Suprapubic skin (tissue), 4 donors: ENCODE measurements around the gene LRGUK. TPM values are rescaled to one million over a fixed set of nuclear protein-coding genes. Genes with fewer than 3 reads are reported as not detected.
"Not testable (repeated sequence)": the region's sequence is repeated elsewhere in the genome, so short reads cannot be mapped to it uniquely, and the experiment has no call there.

Experiments
- DNase-seq, 2 donors: peaks; one replicate each; pipeline ENCODE4 v3.0.0-alpha.2; 2019; ENCODE audit warnings: low spot score in 2 of 2
- H3K27ac ChIP-seq: fragments of 200-600 bp; sonication (generic); one replicate; pipeline ENCODE4 v1.5.1; 2019
- H3K27me3 ChIP-seq: fragments of 200-600 bp; sonication (generic); one replicate; pipeline ENCODE4 v1.5.1; 2019
- H3K36me3 ChIP-seq: fragments of 200-600 bp; sonication (generic); one replicate; pipeline ENCODE4 v1.5.1; 2019
- H3K4me1 ChIP-seq: fragments of 200-600 bp; sonication (generic); one replicate; pipeline ENCODE4 v1.5.1; 2019
- H3K4me3 ChIP-seq: fragments of 200-600 bp; sonication (generic); one replicate; pipeline ENCODE4 v1.5.1; 2019; ENCODE audit warnings: mild to moderate bottlenecking
- H3K9me3 ChIP-seq: fragments of 200-600 bp; sonication (generic); one replicate; pipeline ENCODE4 v1.5.1; 2019
- EP300 ChIP-seq: sonication (generic); formaldehyde crosslinking; IDR thresholded peaks from one replicate; pipeline ENCODE4 v1.6.1; 2017; ENCODE audit warnings: antibody characterized with exemption
- POLR2A ChIP-seq, 2 donors: fragments of 450-650 bp; IDR thresholded peaks; one replicate each; pipeline ENCODE4 v1.6.1; 2017; ENCODE audit warnings: antibody characterized with exemption in 2 of 2, mild to moderate bottlenecking in 2 of 2, moderate library complexity in 2 of 2
- POLR2AphosphoS5 ChIP-seq, 3 donors: sonication (generic); formaldehyde crosslinking; IDR thresholded peaks; one replicate each; pipeline ENCODE4 v1.6.1; 2017; ENCODE audit warnings: antibody characterized with exemption in 3 of 3
- WGBS: methylation state at CpG from one replicate; pipeline ENCODE4 v1.1.5; 2018; 5-methylcytosine and 5-hydroxymethylcytosine counted together
- total RNA-seq, 4 donors: library from RNA; depleted of rRNA; stranded (reverse); fragments of >200 nt; gene quantifications; one replicate each; pipeline ENCODE4 v1.1.0, GENCODE V29; 2016
- TF ChIP-seq, protein P1 (sequence below), 2 donors: fragments of 200-600 bp in 1 of 2; fragments of 450-650 bp in 1 of 2; sonication (generic) in 1 of 2; IDR thresholded peaks; one replicate each; pipeline ENCODE4 v1.5.1; 2016 to 2019; ENCODE audit warnings: antibody characterized with exemption in 2 of 2, mild to moderate bottlenecking in 1 of 2, moderate library complexity in 1 of 2

LRGUK gene
- total RNA-seq, 4 donors from 2014 or later = 0.34 to 1.2 (median 0.91) TPM

DNA sequence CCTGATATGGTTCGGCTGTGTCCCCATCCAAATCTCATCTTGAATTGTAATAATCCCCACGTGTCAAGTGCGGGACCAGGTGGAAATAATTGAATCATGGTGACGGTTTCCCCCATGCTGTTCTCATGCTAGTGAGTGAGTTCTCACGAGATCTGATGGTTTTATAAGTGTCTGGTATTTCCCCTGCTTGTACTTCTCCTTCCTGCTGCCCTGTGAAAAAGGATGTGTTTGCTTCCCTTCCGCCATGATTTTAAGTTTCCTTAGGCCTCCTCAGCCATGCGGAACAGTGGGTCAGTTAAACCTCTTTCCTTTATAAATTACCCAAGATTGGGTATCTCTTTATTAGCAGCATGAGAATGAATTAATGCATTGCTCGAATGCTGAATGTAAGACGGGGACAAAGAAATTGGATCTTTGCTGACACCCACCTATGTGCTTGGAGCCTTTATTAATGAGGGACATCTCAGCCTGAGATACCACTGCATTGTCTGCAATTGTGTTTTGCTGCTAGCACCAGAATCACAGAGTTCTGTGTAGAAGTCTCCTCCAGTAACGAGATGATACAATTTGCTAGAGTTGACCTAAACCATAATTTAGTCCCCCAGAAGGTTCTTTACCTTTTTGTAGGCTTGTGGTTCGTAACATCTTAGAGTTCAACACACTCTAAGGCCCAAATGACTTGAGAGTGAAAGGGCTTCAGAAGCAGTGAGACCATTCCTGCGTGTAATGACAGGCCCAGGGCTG lies 160.9 kb downstream of the LRGUK start:
- 75% methylated on average over 12 of the region's 12 CpGs for WGBS

DNA sequence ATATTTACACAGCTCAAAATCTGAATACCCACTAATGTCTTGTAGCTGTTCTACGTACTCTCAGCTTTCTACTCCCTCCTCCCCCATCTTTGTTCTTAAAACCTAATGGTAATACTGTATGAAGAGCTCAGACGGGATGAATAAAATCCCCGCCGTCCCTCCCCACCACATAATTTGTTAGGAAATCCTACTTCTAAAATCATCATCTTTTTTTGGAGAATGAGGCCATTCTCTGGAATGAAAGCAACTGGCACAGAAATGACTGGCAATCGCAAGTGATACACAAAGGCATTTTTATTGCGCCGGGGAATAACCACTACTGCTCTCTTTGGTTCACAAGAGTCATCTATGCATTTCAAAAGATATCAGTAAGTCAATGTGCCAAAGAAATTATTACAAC lies 162.3 kb downstream of the LRGUK start:
- H3K4me1 ChIP-seq = no peaks in the 10 kb centered on the region
- no peak for TF ChIP-seq EP300
- TF ChIP-seq POLR2AphosphoS5 (IDR thresholded peaks at IDR 0.05) = no peak
- no peak for TF ChIP-seq POLR2A (IDR thresholded peaks at IDR 0.05)
- no peaks in the 10 kb centered on the region for H3K27me3 ChIP-seq
- WGBS = 43% methylated on average over 7 of the region's 7 CpGs
- H3K36me3 ChIP-seq = peaks cover 13% of the 10 kb centered on the region
- H3K9me3 ChIP-seq = no peaks in the 10 kb centered on the region
- no peak overlapping the region for H3K4me3 ChIP-seq
- no peak overlapping the region for H3K27ac ChIP-seq
- DNase-seq = no peak

More for the DNA sequence above, 160.9 kb downstream of the LRGUK start:
- Histone ChIP-seq H3K4me1 (no peaks in the 10 kb centered on the region), H3K9me3 (no peaks in the 10 kb centered on the region), H3K27me3 (no peaks in the 10 kb centered on the region), H3K4me3 (no peak overlapping the region), H3K27ac (no peak overlapping the region), H3K36me3 (no peaks in the 10 kb centered on the region)
- DNase-seq = no peak
- TF ChIP-seq POLR2A (IDR thresholded peaks at IDR 0.05) (no peak), EP300 (no peak), POLR2AphosphoS5 (IDR thresholded peaks at IDR 0.05) (no peak)
- TF ChIP-seq, protein P1, sequence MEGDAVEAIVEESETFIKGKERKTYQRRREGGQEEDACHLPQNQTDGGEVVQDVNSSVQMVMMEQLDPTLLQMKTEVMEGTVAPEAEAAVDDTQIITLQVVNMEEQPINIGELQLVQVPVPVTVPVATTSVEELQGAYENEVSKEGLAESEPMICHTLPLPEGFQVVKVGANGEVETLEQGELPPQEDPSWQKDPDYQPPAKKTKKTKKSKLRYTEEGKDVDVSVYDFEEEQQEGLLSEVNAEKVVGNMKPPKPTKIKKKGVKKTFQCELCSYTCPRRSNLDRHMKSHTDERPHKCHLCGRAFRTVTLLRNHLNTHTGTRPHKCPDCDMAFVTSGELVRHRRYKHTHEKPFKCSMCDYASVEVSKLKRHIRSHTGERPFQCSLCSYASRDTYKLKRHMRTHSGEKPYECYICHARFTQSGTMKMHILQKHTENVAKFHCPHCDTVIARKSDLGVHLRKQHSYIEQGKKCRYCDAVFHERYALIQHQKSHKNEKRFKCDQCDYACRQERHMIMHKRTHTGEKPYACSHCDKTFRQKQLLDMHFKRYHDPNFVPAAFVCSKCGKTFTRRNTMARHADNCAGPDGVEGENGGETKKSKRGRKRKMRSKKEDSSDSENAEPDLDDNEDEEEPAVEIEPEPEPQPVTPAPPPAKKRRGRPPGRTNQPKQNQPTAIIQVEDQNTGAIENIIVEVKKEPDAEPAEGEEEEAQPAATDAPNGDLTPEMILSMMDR (IDR thresholded peaks at IDR 0.05) = no peak

DNA sequence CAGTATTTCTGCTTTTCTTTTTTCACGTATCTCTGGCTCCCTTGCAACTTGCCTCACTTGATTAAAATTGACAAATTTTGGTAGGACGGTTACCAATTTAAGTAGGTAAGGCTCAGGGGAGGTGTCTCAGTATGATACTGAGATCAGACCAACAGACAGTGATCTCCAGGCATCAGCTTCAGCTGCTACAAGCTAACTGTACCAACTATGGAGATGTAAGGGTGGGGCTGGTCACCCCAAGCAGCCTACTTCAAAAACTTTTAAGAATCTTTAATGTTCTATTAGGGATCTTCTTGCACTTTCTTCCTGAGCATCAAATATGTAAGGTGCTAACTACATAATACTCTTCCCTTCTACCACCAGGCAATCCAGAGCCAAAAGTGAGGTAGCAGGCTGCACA lies 162.7 kb downstream of the LRGUK start:
- Histone ChIP-seq H3K36me3 (peaks cover 17% of the 10 kb centered on the region), H3K9me3 (no peaks in the 10 kb centered on the region), H3K27me3 (no peaks in the 10 kb centered on the region), H3K27ac (no peak overlapping the region), H3K4me1 (no peaks in the 10 kb centered on the region), H3K4me3 (no peak overlapping the region)
- DNase-seq = no peak
- TF ChIP-seq, protein P1 (IDR thresholded peaks at IDR 0.05) = no peak
- no peak for TF ChIP-seq POLR2AphosphoS5 (IDR thresholded peaks at IDR 0.05)
- TF ChIP-seq POLR2A (IDR thresholded peaks at IDR 0.05) = no peak
- no peak for TF ChIP-seq EP300
- WGBS = 57% methylated on average over 2 of the region's 2 CpGs

DNA sequence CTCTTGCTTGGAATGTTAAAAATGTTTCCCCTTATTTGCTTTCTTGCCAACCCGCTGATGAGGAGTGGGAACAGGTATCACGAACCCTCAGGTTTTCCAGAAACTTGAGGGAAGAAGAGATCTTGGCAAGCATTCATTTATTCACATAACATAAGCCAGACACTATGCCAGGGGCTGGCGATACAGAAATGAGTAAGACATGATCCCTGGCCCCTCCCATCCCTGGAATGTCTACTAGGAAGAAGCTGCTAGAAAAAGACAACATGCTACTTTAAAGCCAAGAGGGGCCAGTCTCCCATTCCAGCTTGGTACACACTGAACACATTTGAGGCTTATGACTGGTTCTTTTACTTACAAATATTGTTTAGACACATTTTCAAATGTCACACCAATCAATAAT lies 163.1 kb downstream of the LRGUK start:
- no peaks in the 10 kb centered on the region for H3K9me3 ChIP-seq
- DNase-seq = no peak
- peaks cover 22% of the 10 kb centered on the region for H3K36me3 ChIP-seq
- no peaks in the 10 kb centered on the region for H3K4me1 ChIP-seq
- no peaks in the 10 kb centered on the region for H3K27me3 ChIP-seq
- no peak overlapping the region for H3K4me3 ChIP-seq
- H3K27ac ChIP-seq = no peak overlapping the region
- no peak for TF ChIP-seq EP300
- 37% methylated on average over 3 of the region's 3 CpGs for WGBS

DNA sequence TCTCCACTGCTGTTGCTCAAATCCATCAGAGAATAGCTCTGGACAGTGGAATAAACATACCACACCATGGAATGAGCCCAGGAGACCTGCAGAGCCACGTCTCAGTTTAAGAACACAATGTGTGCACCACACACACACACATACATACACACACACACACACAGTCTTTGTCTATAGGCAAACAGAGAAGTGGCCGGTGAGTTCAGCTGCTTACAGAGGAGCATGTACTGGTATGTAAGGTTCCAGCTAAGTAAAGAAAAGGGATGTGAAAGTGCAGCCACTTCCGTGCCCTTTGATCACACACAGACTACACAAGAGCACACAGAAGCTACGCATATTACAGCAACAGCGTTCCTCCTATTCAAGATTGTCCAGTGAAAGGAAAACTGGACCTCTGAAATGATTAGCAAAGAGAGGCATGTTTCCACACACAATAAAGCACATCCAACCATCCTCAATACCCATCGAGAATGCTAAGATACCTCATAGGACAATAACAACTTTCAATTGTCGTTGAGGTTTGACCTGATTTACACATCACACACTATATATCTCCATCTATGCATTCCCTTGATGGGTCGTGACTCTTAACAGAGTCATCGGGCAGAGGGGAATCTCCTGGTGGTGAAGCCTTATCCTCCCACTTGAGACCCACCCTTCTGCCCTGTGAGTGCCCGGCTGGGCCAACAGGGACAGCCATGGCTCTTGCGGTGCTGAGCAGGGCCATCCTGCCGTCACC lies 166.0 kb downstream of the LRGUK start:
- no peak overlapping the region for H3K27ac ChIP-seq
- H3K9me3 ChIP-seq = no peaks in the 10 kb centered on the region
- no peaks in the 10 kb centered on the region for H3K4me1 ChIP-seq
- TF ChIP-seq POLR2A (IDR thresholded peaks at IDR 0.05) (no peak), EP300 (no peak), POLR2AphosphoS5 (IDR thresholded peaks at IDR 0.05) (no peak)
- TF ChIP-seq, protein P1 (IDR thresholded peaks at IDR 0.05) = no peak
- peaks cover 33% of the 10 kb centered on the region for H3K36me3 ChIP-seq
- no peak for DNase-seq
- WGBS = 86% methylated on average over 12 of the region's 12 CpGs
- no peaks in the 10 kb centered on the region for H3K27me3 ChIP-seq
- no peak overlapping the region for H3K4me3 ChIP-seq

DNA sequence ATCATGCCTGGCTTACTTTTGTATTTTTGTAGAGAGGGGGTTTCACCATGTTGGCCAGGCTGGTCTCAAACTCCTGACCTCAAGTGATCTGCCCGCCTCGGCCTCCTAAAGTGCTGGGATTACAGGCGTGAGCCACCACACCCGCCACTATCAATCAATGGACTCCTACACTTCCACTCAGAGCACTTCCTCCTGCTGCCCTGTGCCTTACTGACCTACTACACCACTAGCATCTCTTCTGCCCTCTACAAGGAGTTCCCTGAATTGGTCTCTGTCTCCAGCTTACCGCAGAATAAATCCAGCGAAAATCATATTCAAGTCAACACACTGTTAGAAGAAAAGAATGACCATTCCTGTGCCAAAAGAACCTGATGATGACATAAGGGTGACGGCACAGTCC lies 168.8 kb downstream of the LRGUK start:
- H3K27ac ChIP-seq, H3K9me3 ChIP-seq, DNase-seq, H3K4me3 ChIP-seq, H3K4me1 ChIP-seq, H3K27me3 ChIP-seq: not testable (repeated sequence)
- WGBS = 83% methylated on average over 7 of the region's 7 CpGs
- peaks cover 55% of the 10 kb centered on the region for H3K36me3 ChIP-seq
